NCI-H2081 treated with DMSO at 0.1 percent for 48 hours (cell line): Measurements from ENCODE around the gene TRAPPC10.

Experiments used
- DNase-seq: peaks from one replicate; lab custom pipeline; 2025; lab: John Stamatoyannopoulos, UW

Gene TRAPPC10

DNA sequence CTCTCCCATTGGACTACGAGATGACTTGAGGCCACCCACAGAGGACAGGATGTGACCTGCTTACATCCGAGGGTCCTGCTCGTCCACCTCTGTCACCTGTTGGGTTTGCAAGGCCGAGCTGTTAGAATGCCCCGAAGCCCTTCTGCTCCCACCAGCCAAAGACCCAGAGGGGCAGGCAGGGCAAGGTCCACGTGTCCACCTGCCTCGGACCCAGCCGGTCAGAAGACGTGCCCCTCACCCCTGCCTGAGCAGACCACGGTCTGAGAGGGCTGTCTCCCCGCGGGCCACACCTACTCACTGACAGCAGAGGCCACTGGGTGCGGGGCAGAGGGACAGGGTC, 30.3 kb upstream of the TRAPPC10 start:
- no peak for DNase-seq

DNA sequence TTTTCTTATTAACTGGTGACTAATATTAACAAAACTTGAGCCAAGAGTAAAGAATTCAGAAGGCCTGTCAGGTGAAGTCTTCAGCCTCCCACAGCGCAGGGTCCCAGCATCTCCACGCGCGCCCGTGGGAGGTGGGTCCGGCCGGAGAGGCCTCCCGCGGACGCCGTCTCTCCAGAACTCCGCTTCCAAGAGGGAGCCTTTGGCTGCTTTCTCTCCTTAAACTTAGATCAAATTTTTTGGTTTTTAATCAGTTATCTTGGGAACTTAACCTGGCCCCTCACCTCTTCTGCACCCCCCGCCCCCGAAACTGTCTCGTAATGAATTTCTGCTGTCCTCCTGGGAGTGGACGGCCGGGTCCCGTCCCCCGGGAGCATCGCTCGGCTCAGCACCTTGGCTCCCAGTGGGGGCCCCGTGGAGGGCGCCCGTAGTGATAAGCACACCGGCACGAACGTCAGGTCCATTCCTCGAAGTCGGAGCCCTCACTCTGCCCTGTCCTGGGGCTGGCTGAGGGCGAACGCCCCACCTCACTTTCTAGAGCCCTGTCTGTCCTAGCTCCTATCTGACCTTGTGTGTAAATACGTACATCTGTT, 29.5 kb upstream of the TRAPPC10 start:
- no peak for DNase-seq

GRCh38 chr21:43983390-43983789, 28.7 kb upstream of the TRAPPC10 start:
- no peak for DNase-seq

GRCh38 chr21:43983860-43984420, 28.2 kb upstream of the TRAPPC10 start:
- DNase-seq, result no peak

DNA sequence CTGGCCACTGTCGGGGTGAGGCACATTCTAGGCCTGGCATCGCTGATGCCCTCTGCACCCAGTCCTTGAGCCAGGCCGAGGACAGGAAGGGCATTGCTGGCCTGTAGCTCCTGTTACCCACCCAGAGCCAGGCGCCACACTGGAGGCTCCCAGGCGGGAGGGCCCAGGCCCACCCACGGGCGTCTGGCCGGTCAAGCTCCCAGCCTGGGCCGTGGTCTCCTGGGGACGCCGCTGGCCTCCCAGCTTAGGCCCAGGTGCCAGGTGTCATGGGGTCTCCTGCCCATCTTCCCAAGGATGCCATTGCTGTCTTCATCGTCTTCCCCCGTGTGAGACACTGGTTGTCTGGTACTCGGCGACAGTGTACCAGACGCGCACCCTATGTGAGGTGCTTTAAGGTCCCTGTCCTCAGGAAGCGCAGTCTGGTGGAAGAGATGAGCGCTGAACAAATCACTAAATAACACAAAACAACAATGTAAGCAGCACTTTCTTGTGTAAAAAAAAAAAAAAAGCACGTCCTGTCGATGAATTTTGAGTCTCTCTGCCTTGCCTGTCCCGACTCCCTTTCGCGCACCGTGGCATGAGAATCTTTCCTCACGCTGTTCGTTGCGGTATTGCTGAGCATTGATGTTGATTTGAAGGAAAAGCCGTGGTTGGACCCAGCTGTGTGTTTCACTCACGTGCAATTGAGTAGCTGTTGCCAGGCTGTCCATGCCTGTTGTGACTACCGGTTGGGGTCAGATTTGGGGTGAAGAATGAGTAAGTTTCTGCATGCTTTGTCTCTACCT, 27.0 kb upstream of the TRAPPC10 start:
- DNase-seq, result no peak

GRCh38 chr21:43985690-43986251, 26.3 kb upstream of the TRAPPC10 start:
- no peak for DNase-seq

GRCh38 chr21:43986544-43987451, 25.3 kb upstream of the TRAPPC10 start:
- DNase-seq, result no peak

GRCh38 chr21:43987509-43987908, 24.6 kb upstream of the TRAPPC10 start:
- DNase-seq, result no peak

- DNase-seq, result no peak
Observed at GRCh38 chr21:43988016-43988415, 24.1 kb upstream of the TRAPPC10 start.

GRCh38 chr21:43988506-43989230, 23.4 kb upstream of the TRAPPC10 start:
- no peak for DNase-seq

GRCh38 chr21:43989401-43989800, 22.7 kb upstream of the TRAPPC10 start:
- no peak for DNase-seq

- DNase-seq, result no peak
Observed at GRCh38 chr21:43991447-43991991, 20.6 kb upstream of the TRAPPC10 start.

DNA sequence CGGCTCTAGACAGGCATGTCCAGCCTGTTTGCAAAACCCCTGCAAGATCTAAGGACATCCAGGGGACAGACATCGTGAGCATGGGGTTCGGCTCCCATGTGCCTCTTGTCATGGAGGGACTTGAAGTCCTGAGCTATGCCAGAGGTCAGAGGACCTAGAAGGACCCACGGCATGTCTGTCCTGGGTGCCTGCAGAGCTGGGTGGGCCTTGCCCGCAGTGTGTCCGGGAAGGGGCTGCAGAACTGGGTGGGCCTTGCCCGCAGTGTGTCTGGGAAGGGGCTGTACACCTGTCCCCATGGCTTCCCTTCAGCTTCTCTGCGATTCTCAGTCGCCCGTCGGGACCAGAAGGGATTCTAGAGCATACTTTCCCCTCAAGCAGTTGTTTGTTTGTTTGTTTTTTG, 20.0 kb upstream of the TRAPPC10 start:
- no peak for DNase-seq

DNA sequence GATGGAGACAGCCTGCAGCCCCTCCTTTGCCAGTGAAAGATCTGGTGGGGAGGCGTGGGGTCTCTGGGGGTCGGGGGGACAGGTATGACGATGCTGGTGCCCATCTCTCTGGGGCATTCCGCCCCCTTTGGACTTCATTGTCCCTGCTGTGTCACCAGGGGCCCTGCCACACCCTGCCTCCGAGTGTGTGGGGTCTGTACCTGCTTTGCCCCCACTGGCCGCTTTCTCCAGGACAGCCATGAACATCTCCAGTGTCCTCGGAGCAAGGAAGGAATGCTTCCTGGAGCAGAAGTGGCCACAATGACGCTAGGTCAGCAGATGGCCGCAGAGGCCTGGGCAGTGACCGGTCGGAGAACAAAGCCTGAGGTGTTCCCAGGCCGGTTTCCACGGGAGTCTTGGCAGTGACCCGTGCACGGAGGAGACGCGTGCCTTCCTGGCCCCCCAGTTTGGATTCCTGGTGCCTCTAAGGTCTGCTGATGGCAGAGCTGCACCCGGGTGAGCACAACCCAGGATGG, 18.6 kb upstream of the TRAPPC10 start:
- no peak for DNase-seq

GRCh38 chr21:43994085-43994484, 18.0 kb upstream of the TRAPPC10 start:
- DNase-seq, result no peak

DNA sequence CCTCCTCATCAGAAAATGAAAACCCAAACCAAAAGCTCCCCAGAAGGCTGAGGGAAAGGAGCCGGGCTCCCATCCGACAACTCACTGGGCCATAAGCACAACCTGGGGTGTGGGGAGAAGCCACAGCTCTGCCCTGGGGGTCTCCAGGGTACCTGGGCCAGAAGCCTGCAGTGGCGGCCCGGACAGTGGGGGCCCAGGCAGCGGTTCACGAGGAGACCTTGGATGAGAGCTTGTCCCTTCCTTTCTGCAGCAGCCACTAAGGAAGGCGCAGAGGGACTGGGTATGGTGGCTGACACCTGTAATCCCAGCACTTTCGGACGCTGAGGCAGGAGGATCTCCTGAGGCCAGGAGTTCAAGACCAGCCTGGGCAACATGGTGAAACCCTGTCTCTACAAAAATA, 17.5 kb upstream of the TRAPPC10 start:
- no peak for DNase-seq

DNA sequence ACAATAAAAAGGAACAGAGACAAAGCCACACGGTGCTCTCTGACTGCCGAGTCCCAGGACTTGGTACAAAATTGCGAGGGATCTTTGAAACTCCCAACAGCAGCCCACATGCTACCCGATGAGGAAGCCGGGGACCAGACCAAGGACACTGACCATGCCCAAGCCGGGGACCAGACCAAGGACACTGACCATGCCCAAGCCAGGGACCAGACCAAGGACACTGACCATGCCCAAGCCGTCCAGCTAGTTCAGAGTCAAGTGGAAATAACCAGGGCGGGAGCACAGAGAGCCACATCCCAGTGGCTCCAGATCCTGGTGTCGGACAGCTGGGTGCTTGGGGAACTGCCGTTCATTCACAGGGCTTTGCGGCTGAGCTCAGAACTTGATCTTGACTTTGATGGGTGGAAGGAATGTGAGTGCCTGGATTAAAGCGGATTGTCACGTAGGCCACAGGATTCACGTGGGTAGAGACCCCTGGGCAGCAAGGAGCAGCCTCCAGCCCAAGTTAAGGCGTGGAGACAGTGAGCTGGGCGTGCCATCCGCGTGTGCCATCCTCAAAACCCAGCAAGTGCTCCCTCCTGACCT, 16.5 kb upstream of the TRAPPC10 start:
- no peak for DNase-seq

DNA sequence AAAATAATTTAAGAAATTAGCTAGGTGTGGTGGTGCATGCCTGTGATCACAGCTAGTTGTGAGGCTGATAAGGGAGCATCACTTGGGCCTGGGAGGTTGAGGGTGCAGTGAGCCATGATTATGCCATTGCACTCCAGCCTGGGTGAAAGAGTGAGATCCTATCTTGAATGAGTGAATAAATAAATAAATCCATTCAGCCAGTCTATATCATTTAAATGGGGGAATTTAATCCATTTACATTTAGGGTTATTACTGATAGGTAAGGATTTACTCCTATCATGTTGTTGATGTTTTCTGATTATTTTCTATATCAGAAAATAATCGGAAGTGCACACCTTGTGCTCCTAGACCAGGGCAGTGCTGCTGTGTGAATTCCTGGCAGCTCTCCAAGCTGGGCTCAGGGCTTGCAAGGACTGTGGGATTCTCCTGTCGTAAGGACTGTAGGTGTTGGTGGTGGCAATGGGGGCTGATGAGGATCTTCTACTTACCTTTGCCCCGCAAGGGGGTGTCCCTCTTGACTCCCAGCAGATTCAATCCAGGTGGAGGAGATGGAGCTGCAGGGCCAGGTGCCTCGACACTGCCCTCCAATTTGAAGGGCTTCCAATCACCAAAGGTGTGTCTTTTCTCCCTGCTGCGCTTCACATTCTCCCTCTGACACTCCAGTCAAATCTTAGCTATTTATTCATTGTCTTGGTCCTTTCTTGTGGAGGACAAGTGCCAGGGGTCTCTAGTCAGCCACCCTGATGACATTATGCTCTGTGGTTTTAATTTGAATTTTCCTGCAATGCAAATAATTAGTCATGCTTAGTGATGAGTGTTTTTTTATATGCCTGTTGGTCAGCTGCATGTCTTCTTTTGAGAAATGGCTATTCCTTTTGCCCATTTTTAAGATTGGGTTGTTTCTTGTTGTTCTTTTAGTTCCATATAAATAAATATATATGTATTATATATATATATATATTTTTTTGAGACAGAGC, 14.1 kb upstream of the TRAPPC10 start:
- DNase-seq, result no peak

- DNase-seq, result no peak
Observed at GRCh38 chr21:44000360-44000759, 11.7 kb upstream of the TRAPPC10 start.
